ENCODE results near the gene COL18A1.

COL18A1 gene

GRCh38 chr21:45514311-45515021, 109.5 kb downstream of the COL18A1 start:
- TF ChIP-seq CTCF (IDR thresholded peaks at IDR 0.05; ENCODE audit: low read depth, low read length): no peak
- in situ Hi-C loops (cut with HindIII; ENCODE audit: low sequenced_read_pairs): no loop called here
- no peak for DNase-seq (ENCODE audit: low read depth, low spot score)

GRCh38 chr21:45515241-45516061, 110.5 kb downstream of the COL18A1 start:
- in situ Hi-C loops (cut with HindIII; ENCODE audit: low sequenced_read_pairs): no loop called here
- no peak for TF ChIP-seq CTCF (IDR thresholded peaks at IDR 0.05; ENCODE audit: low read depth, low read length)
- DNase-seq (ENCODE audit: low read depth, low spot score): no peak
- no peak overlapping the region for H3K4me3 ChIP-seq (ENCODE audit: low read depth, low read length)

More at GRCh38 chr21:45514311-45515021, 109.5 kb downstream of the COL18A1 start:
- H3K4me3 ChIP-seq (ENCODE audit: low read depth, low read length): no peak overlapping the region

GRCh38 chr21:45516071-45516670, 111.2 kb downstream of the COL18A1 start:
- TF ChIP-seq CTCF (IDR thresholded peaks at IDR 0.05; ENCODE audit: low read depth, low read length): no peak
- in situ Hi-C loops (cut with HindIII; ENCODE audit: low sequenced_read_pairs): no loop called here
- DNase-seq (ENCODE audit: low read depth, low spot score): no peak
- no peak overlapping the region for H3K4me3 ChIP-seq (ENCODE audit: low read depth, low read length)

- DNase-seq (ENCODE audit: low read depth, low spot score): no peak
- H3K4me3 ChIP-seq (ENCODE audit: low read depth, low read length): no peak overlapping the region
- in situ Hi-C loops (cut with HindIII; ENCODE audit: low sequenced_read_pairs): no loop called here
- TF ChIP-seq CTCF (IDR thresholded peaks at IDR 0.05; ENCODE audit: low read depth, low read length): no peak
Observed at GRCh38 chr21:45516671-45517151, 111.7 kb downstream of the COL18A1 start.

GRCh38 chr21:45517249-45518065, 112.5 kb downstream of the COL18A1 start:
- TF ChIP-seq CTCF (IDR thresholded peaks at IDR 0.05; ENCODE audit: low read depth, low read length): no peak
- H3K4me3 ChIP-seq (ENCODE audit: low read depth, low read length): no peak overlapping the region
- no peak for DNase-seq (ENCODE audit: low read depth, low spot score)
- in situ Hi-C loops (cut with HindIII; ENCODE audit: low sequenced_read_pairs): no loop called here

GRCh38 chr21:45518742-45519141, 113.8 kb downstream of the COL18A1 start:
- no peak overlapping the region for H3K4me3 ChIP-seq (ENCODE audit: low read depth, low read length)
- DNase-seq (ENCODE audit: low read depth, low spot score): no peak
- no peak for TF ChIP-seq CTCF (IDR thresholded peaks at IDR 0.05; ENCODE audit: low read depth, low read length)
- in situ Hi-C loops (cut with HindIII; ENCODE audit: low sequenced_read_pairs): no loop called here
